ENCODE data around the gene POLR1G.

DNA sequence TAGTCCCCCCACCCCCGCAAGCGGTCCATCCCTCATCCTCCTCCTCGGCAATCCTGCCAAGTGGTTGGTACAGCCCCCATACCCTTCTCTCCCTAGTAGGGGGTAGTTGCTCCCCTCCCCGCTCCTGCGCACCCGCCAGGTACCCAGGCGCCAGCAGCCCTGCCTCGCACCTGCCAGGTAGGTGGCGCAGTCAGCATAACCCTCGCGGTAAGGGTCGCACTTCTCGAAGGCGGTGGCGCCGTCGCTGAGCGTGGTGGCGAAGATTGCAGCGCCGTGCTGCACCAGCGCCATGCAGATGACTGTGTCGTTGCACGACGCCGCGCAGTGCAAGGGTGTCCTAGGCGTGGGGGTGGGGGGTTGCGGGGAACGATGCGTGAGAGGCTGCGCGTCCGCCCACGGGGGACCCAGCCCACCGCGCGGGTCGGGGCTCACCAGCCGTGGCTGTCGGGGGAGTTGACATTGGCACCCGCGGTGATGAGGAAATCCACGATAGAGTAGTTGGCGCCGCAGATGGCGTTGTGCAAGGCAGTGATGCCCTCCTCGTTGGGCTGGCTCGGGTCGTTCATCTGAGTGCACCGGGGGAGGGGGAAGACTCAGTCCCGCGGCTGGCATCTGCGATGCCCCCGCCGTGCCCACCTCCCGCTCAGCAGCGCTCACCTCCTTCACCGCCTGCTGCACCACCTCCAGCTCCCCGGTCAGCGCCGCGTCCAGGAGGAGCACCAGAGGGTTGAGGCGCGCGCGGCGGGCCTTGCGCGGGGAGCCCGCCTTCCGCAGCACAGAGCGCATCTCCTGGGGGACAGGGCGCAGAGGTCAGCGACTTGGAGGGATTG lies 20.8 kb upstream of the POLR1G start:
- TF ChIP-seq, protein P1, sequence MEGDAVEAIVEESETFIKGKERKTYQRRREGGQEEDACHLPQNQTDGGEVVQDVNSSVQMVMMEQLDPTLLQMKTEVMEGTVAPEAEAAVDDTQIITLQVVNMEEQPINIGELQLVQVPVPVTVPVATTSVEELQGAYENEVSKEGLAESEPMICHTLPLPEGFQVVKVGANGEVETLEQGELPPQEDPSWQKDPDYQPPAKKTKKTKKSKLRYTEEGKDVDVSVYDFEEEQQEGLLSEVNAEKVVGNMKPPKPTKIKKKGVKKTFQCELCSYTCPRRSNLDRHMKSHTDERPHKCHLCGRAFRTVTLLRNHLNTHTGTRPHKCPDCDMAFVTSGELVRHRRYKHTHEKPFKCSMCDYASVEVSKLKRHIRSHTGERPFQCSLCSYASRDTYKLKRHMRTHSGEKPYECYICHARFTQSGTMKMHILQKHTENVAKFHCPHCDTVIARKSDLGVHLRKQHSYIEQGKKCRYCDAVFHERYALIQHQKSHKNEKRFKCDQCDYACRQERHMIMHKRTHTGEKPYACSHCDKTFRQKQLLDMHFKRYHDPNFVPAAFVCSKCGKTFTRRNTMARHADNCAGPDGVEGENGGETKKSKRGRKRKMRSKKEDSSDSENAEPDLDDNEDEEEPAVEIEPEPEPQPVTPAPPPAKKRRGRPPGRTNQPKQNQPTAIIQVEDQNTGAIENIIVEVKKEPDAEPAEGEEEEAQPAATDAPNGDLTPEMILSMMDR (conservative IDR thresholded peaks at IDR 0.05) = no peak
- TF ChIP-seq ZFX (IDR thresholded peaks at IDR 0.05) = no peak

All from C4-2B (cell line).